Neuronal stem cell (in vitro differentiated cells): Measurements from ENCODE around the gene CYP17A1. TPM values are rescaled to one million over a fixed set of nuclear protein-coding genes. Genes with fewer than 3 reads are reported as not detected.

Experiments used
- DNase-seq: peaks from one replicate; pipeline ENCODE4 v3.0.0-alpha.2; 2013; ENCODE audit warnings: low spot score
- H2AFZ ChIP-seq: one replicate; pipeline ENCODE4 v1.6.1; 2013; ENCODE audit warnings: mild to moderate bottlenecking, low read length, inconsistent platforms
- H2AK5ac ChIP-seq: 2 replicates; pipeline ENCODE4 v1.6.1; 2013; ENCODE audit warnings: low read depth, mild to moderate bottlenecking, inconsistent platforms, low read length, moderate library complexity, mixed read lengths
- H2BK120ac ChIP-seq: 2 replicates; pipeline ENCODE4 v1.6.1; 2013; ENCODE audit warnings: low read depth, mild to moderate bottlenecking, inconsistent platforms, low read length, moderate library complexity, mixed read lengths
- H2BK12ac ChIP-seq: one replicate; pipeline ENCODE4 v1.6.1; 2013; ENCODE audit warnings: low read length, inconsistent platforms
- H2BK15ac ChIP-seq: 2 replicates; pipeline ENCODE4 v1.6.1; 2013; ENCODE audit warnings: mild to moderate bottlenecking, low read length, inconsistent platforms, mixed read lengths
- H2BK5ac ChIP-seq: one replicate; pipeline ENCODE4 v1.6.1; 2013; ENCODE audit warnings: inconsistent platforms, mild to moderate bottlenecking, low read length, moderate library complexity
- H3K14ac ChIP-seq: one replicate; pipeline ENCODE4 v1.6.1; 2013; ENCODE audit warnings: low read length, inconsistent platforms
- H3K18ac ChIP-seq: 2 replicates; pipeline ENCODE4 v1.6.1; 2013; ENCODE audit warnings: low read length, inconsistent platforms
- H3K23ac ChIP-seq: 2 replicates; pipeline ENCODE4 v1.6.1; 2013; ENCODE audit warnings: low read depth, mild to moderate bottlenecking, mixed read lengths, low read length, inconsistent platforms; ENCODE audit not compliant: poor library complexity
- H3K27ac ChIP-seq: replicated peaks from 3 replicates; pipeline ENCODE4 v1.5.1; 2013; ENCODE audit warnings: low read length, inconsistent platforms
- H3K27me3 ChIP-seq, 3 experiments: 2 replicates each; pipeline ENCODE4 v1.6.1; 2013; ENCODE audit warnings: low read length in 3 of 3, mild to moderate bottlenecking in 2 of 3, inconsistent platforms in 1 of 3, low read depth in 1 of 3, mixed read lengths in 1 of 3, moderate library complexity in 1 of 3; ENCODE audit not compliant: control insufficient read depth in 3 of 3, insufficient read depth in 3 of 3
- H3K36me3 ChIP-seq, 2 donors: replicated peaks in 1 of 2; 2 replicates each; pipeline ENCODE4 v1.6.1; 2013; ENCODE audit warnings: low read length in 2 of 2; ENCODE audit not compliant: control insufficient read depth in 2 of 2, insufficient read depth in 2 of 2
- H3K4ac ChIP-seq: 2 replicates; pipeline ENCODE4 v1.6.1; 2013; ENCODE audit warnings: inconsistent platforms, mild to moderate bottlenecking, low read length, moderate library complexity
- H3K4me1 ChIP-seq, 2 donors: 1 replicate in 1 of 2; 2 replicates in 1 of 2; pipeline ENCODE4 v1.6.1; 2013; ENCODE audit warnings: low read length in 2 of 2, low read depth in 1 of 2; ENCODE audit not compliant: control insufficient read depth in 2 of 2, insufficient read depth in 1 of 2
- H3K4me2 ChIP-seq: one replicate; pipeline ENCODE4 v1.6.1; 2013; ENCODE audit warnings: mild to moderate bottlenecking, low read length, inconsistent platforms; ENCODE audit not compliant: insufficient read depth, poor library complexity, severe bottlenecking
- H3K4me3 ChIP-seq, 2 donors: 2 replicates each; pipeline ENCODE4 v1.5.1; 2013; ENCODE audit warnings: low read length in 2 of 2, mild to moderate bottlenecking in 2 of 2, inconsistent platforms in 1 of 2, moderate library complexity in 1 of 2
- H3K79me1 ChIP-seq: one replicate; pipeline ENCODE4 v1.6.1; 2013; ENCODE audit warnings: low read depth, mild to moderate bottlenecking, inconsistent platforms, low read length, moderate library complexity
- H3K9ac ChIP-seq: one replicate; pipeline ENCODE4 v1.6.1; 2013; ENCODE audit warnings: mild to moderate bottlenecking, low read depth, low read length, inconsistent platforms; ENCODE audit not compliant: poor library complexity
- H3K9me3 ChIP-seq, 2 donors: replicated peaks in 1 of 2; 2 replicates each; pipeline versions ENCODE3 to v1.6.1; 2013; ENCODE audit warnings: low read length in 2 of 2, mild to moderate bottlenecking in 2 of 2, inconsistent platforms in 1 of 2, low read depth in 1 of 2, mixed read lengths in 1 of 2, moderate library complexity in 1 of 2; ENCODE audit not compliant: control insufficient read depth in 2 of 2, insufficient read depth in 1 of 2
- H4K8ac ChIP-seq: one replicate; pipeline ENCODE4 v1.6.1; 2013; ENCODE audit warnings: low read depth, mild to moderate bottlenecking, inconsistent platforms, low read length, moderate library complexity
- H4K91ac ChIP-seq: one replicate; pipeline ENCODE4 v1.6.1; 2013; ENCODE audit warnings: low read length, low read depth, mild to moderate bottlenecking, inconsistent platforms; ENCODE audit not compliant: poor library complexity
- WGBS, 2 donors: extraction: QIAGEN DNeasy Blood & Tissue Kit; methylation state at CpG; one replicate each; pipeline ENCODE4 v1.1.7; 2013; ENCODE audit warnings: missing lambda C conversion rate in 2 of 2, mixed read lengths in 1 of 2; ENCODE audit not compliant: insufficient read length in 2 of 2, insufficient replicate concordance in 1 of 2; ENCODE audit errors: extremely low coverage in 2 of 2; 5-methylcytosine and 5-hydroxymethylcytosine counted together
- small RNA-seq: library from polyadenylated mRNA; stranded (forward); fragments of <200 nt; extraction: miRNeasy Mini kit (QIAGEN cat#:217004); gene quantifications from one replicate; pipeline ENCODE3, GENCODE V24; 2013; ENCODE audit not compliant: insufficient read depth

The CYP17A1 gene

GRCh38 chr10:102781090-102781920 lies 55.9 kb downstream of the CYP17A1 start:
- no peak overlapping the region for H2BK12ac ChIP-seq
- H3K4ac ChIP-seq, result peak overlapping the region; percentile 17
- no CpG with 5 or more reads among the region's 8 CpGs for WGBS, 2 donors
- H2AFZ ChIP-seq, result no peak overlapping the region
- H3K9me3 ChIP-seq, result no peaks in the 10 kb centered on the region
- no peak overlapping the region for H2BK120ac ChIP-seq
- H4K91ac ChIP-seq, result no peak overlapping the region
- H3K27ac ChIP-seq, result peak overlapping the region; percentile 10
- H3K4me2 ChIP-seq, result no peak overlapping the region
- no peak overlapping the region for H4K8ac ChIP-seq
- no peak overlapping the region for H2AK5ac ChIP-seq
- H3K79me1 ChIP-seq, result no peaks in the 10 kb centered on the region
- H3K4me1 ChIP-seq, result peaks cover 12 to 23% of the 10 kb centered on the region in 2 donors
- no peaks in the 10 kb centered on the region for H3K36me3 ChIP-seq
- no peak overlapping the region for H2BK5ac ChIP-seq
- H3K9ac ChIP-seq, result no peak overlapping the region
- no peaks in the 10 kb centered on the region for H3K27me3 ChIP-seq
- no peak overlapping the region for H2BK15ac ChIP-seq
- no peak overlapping the region for H3K4me3 ChIP-seq
- no peak overlapping the region for H3K14ac ChIP-seq
- no peak for DNase-seq
- no peak overlapping the region for H3K23ac ChIP-seq
- peak overlapping the region; percentile 79 for H3K18ac ChIP-seq

Small RNA genes lying within 50 kb of the gene (small RNA-seq; reads per million reads assigned to genes)
- gene AS3MT (not detected), gene RF00026 (not detected), gene RNU6-1231P (not detected)
